A549 (cell line): ENCODE measurements around the gene LCE2A. TPM values are rescaled to one million over a fixed set of nuclear protein-coding genes. Genes with fewer than 3 reads are reported as not detected.

Experiments used
- ATAC-seq, 2 experiments: fragments of 200-7000 bp in 1 of 2; fragments of >200 bp in 1 of 2; cut with Nextera tagmentation in 1 of 2; cut with Tn5 transposase in 1 of 2; 3 replicates each; pipeline versions ENCODE4 v1.8.0 to v1.9.1; 2018 to 2020; ENCODE audit warnings: mild to moderate bottlenecking in 1 of 2, moderate library complexity in 1 of 2
- CTCF ChIA-PET: fragments of 300-600 bp; sonication (Branson Sonifier 250); formaldehyde crosslinking; extraction: SDS; loops from one replicate; lab custom pipeline; 2021; ENCODE audit warnings: antibody characterized with exemption, inconsistent platforms; lab: Yijun Ruan, JAX
- POLR2A ChIA-PET: fragments of 350-600 bp; formaldehyde crosslinking; extraction: SDS; loops from one replicate; lab custom pipeline; 2021; ENCODE audit warnings: antibody characterized with exemption, inconsistent platforms; lab: Yijun Ruan, JAX
- DNase-seq, 2 experiments: peaks; one replicate each; pipeline versions ENCODE4 v3.0.0 to v3.0.0-alpha.2; 2011 to 2016; ENCODE audit warnings: low read depth in 1 of 2, low spot score in 1 of 2
- FAIRE-seq: peaks from 2 replicates; lab custom pipeline; 2011; peaks lifted over from hg19 to GRCh38; lab: Jason Lieb, UNC
- H3K27ac ChIP-seq, 2 experiments: fragments of >200 bp; sonication (Bioruptor Twin); formaldehyde crosslinking; 3 replicates each; pipeline ENCODE4 v1.5.1; 2016 to 2017
- H3K4me1 ChIP-seq: fragments of >200 bp; sonication (Bioruptor Twin); formaldehyde crosslinking; 3 replicates; pipeline ENCODE4 v1.6.1; 2016
- H3K4me2 ChIP-seq: fragments of >200 bp; sonication (Bioruptor Twin); formaldehyde crosslinking; 3 replicates; pipeline ENCODE4 v1.6.1; 2016
- H3K4me3 ChIP-seq: fragments of >200 bp; sonication (Bioruptor Twin); formaldehyde crosslinking; 3 replicates; pipeline ENCODE4 v1.5.1; 2016
- H3K9me3 ChIP-seq: fragments of >200 bp; sonication (Bioruptor Twin); formaldehyde crosslinking; 3 replicates; pipeline ENCODE4 v1.6.1; 2016
- BHLHE40 ChIP-seq: IDR thresholded peaks from 2 replicates; pipeline ENCODE4 v1.6.1; 2012; ENCODE audit warnings: low read depth, low read length, inconsistent platforms
- CBX2 ChIP-seq: fragments of 200-600 bp; sonication (generic); IDR thresholded peaks from 2 replicates; pipeline ENCODE4 v1.6.1; 2016; ENCODE audit warnings: low read depth, mild to moderate bottlenecking, borderline replicate concordance
- CBX8 ChIP-seq: fragments of 200-600 bp; sonication (generic); IDR thresholded peaks from 2 replicates; pipeline ENCODE4 v1.6.1; 2016
- CEBPB ChIP-seq, 2 experiments: fragments of >200 bp in 1 of 2; sonication (Bioruptor Twin) in 1 of 2; formaldehyde crosslinking in 1 of 2; IDR thresholded peaks; 2 replicates each; pipeline ENCODE4 v1.6.1; 2012 to 2016
- CHD2 ChIP-seq: fragments of 150-350 bp; IDR thresholded peaks from 2 replicates; pipeline ENCODE4 v1.6.1; 2014; ENCODE audit warnings: low read length; ENCODE audit not compliant: partially characterized antibody
- CTCF ChIP-seq: fragments of >200 bp; sonication (Bioruptor Twin); formaldehyde crosslinking; IDR thresholded peaks from 3 replicates; pipeline ENCODE4 v1.5.1; 2016
- E2F6 ChIP-seq: IDR thresholded peaks from 2 replicates; pipeline ENCODE4 v1.6.1; 2012; ENCODE audit warnings: low read depth, borderline replicate concordance
- EHMT2 ChIP-seq: fragments of 200-600 bp; sonication (generic); IDR thresholded peaks from 2 replicates; pipeline ENCODE4 v1.6.1; 2016; ENCODE audit warnings: antibody characterized with exemption, low read depth, mild to moderate bottlenecking, moderate library complexity
- ELK1 ChIP-seq: fragments of 150-350 bp; IDR thresholded peaks from 2 replicates; pipeline ENCODE4 v1.6.1; 2014; ENCODE audit warnings: low read depth, mild to moderate bottlenecking, low read length
- GATA3 ChIP-seq: IDR thresholded peaks from 2 replicates; pipeline ENCODE4 v1.6.1; 2012; ENCODE audit warnings: borderline replicate concordance
- HES2 ChIP-seq: fragments of >200 bp; sonication (Bioruptor Twin); formaldehyde crosslinking; IDR thresholded peaks from 2 replicates; pipeline ENCODE4 v1.6.1; 2016
- HOXA7 ChIP-seq: fragments of 250-450 bp; sonication (Bioruptor Pico); IDR thresholded peaks from 2 replicates; pipeline ENCODE4 v1.5.0; 2020; ENCODE audit warnings: mild to moderate bottlenecking, moderate library complexity
- HOXB5 ChIP-seq: fragments of 250-450 bp; sonication (Bioruptor Pico); IDR thresholded peaks from 2 replicates; pipeline ENCODE4 v1.5.0; 2020; ENCODE audit warnings: mild to moderate bottlenecking, moderate library complexity
- MYC ChIP-seq: IDR thresholded peaks from 2 replicates; pipeline ENCODE4 v1.6.1; 2012; ENCODE audit warnings: mild to moderate bottlenecking, inconsistent platforms, low read length, improper control_type of control experiment, borderline replicate concordance
- PBX3 ChIP-seq: IDR thresholded peaks from 2 replicates; pipeline ENCODE4 v1.6.1; 2012
- PHF8 ChIP-seq: fragments of 200-600 bp; sonication (generic); IDR thresholded peaks from 2 replicates; pipeline ENCODE4 v1.6.1; 2016; ENCODE audit warnings: low read depth, mild to moderate bottlenecking, antibody characterized with exemption, moderate library complexity, borderline replicate concordance
- RAD21 ChIP-seq, 2 experiments: fragments of >200 bp in 1 of 2; sonication (Bioruptor Twin) in 1 of 2; formaldehyde crosslinking in 1 of 2; IDR thresholded peaks in 1 of 2; conservative IDR thresholded peaks in 1 of 2; 2 replicates in 1 of 2; 3 replicates in 1 of 2; pipeline ENCODE4 v1.6.1; 2012 to 2018; ENCODE audit warnings: inconsistent platforms in 1 of 2
- REST ChIP-seq: fragments of 200-600 bp; sonication (generic); IDR thresholded peaks from 2 replicates; pipeline ENCODE4 v1.6.1; 2016; ENCODE audit warnings: antibody characterized with exemption, mild to moderate bottlenecking, moderate library complexity
- RFX5 ChIP-seq: fragments of 450-650 bp; IDR thresholded peaks from 2 replicates; pipeline ENCODE4 v1.7.1; 2014; ENCODE audit warnings: antibody characterized with exemption, mild to moderate bottlenecking, moderate library complexity
- RNF2 ChIP-seq: fragments of 200-600 bp; sonication (generic); IDR thresholded peaks from 2 replicates; pipeline ENCODE4 v1.6.1; 2016; ENCODE audit warnings: low read depth, mild to moderate bottlenecking, antibody characterized with exemption, moderate library complexity, borderline replicate concordance
- SMC3 ChIP-seq: fragments of >200 bp; sonication (Bioruptor Twin); formaldehyde crosslinking; IDR thresholded peaks from 3 replicates; pipeline ENCODE4 v1.6.1; 2018; ENCODE audit warnings: inconsistent platforms
- TFCP2L1 ChIP-seq: fragments of 250-450 bp; sonication (Bioruptor Pico); IDR thresholded peaks from 2 replicates; pipeline ENCODE4 v1.5.0; 2021; ENCODE audit warnings: mild to moderate bottlenecking
- USF2 ChIP-seq: fragments of 450-650 bp; IDR thresholded peaks from 2 replicates; pipeline ENCODE4 v1.6.1; 2014; ENCODE audit warnings: antibody characterized with exemption
- WGBS: methylation state at CpG from one replicate; pipeline ENCODE4 v1.1.6; 2017; ENCODE audit errors: missing lambda C conversion rate; 5-methylcytosine and 5-hydroxymethylcytosine counted together
- polyA plus RNA-seq, 4 experiments: library from polyadenylated mRNA; depleted of rRNA in 3 of 4; stranded (reverse); fragments of >200 nt; fragmentation: RNase III in 1 of 4; extraction: RNeasy Plus Mini Kit Qiagen cat#74134 plus additional on column Dnase treatment in 1 of 4; gene quantifications; 2 replicates in 3 of 4; 3 replicates in 1 of 4; pipeline ENCODE4 v1.2.3, GENCODE V29; 2011 to 2017

Gene LCE2A
- polyA plus RNA-seq, 2 of the 4 experiments (the other 2 are of a cell fraction) = not detected

- ChIA-PET CTCF (interaction anchor here (0.6 to 1.6 kb wide), 2 partner anchors 12 to 233 kb away, joined by 3 to 4 read pairs; no protein-coding TSS in a partner anchor), POLR2A (no interaction called here)
- TF ChIP-seq EHMT2 (no peak), CHD2 (no peak), RNF2 (no peak), RFX5 (no peak), CBX8 (no peak), TFCP2L1 (CRISPR knock-in tag) (no peak), CTCF (no peak), HOXA7 (no peak), ELK1 (no peak), BHLHE40 (no peak), PHF8 (no peak), REST (no peak), HES2 (no peak), CEBPB (IDR thresholded peaks at IDR 0.05) (no peak), MYC (no peak), PBX3 (no peak), HOXB5 (CRISPR knock-in tag) (no peak)
- Histone ChIP-seq H3K27ac (no peak overlapping the region), H3K4me3 (no peak overlapping the region), H3K9me3 (no peaks in the 10 kb centered on the region), H3K4me1 (no peaks in the 10 kb centered on the region), H3K4me2 (no peak overlapping the region)
- whole genome bisulfite sequencing = 10% methylated on average over 2 of the region's 2 CpGs
- FAIRE-seq (no peak), ATAC-seq (peak; percentile 33 to 39; a peak in 2 of 6 replicates), DNase-seq (peak in 1 of 2 experiments; percentile 10)
Observed at GRCh38 chr1:152743371-152744145, 45.4 kb downstream of the LCE2A start.

- no peak overlapping the region for H3K27ac ChIP-seq
- FAIRE-seq = peak; percentile 28
- peak overlapping the region; percentile 18; the same call in 1 of the 3 replicates for H3K4me3 ChIP-seq
- ChIA-PET POLR2A (no interaction called here), CTCF (interaction anchor here (1.1 to 1.6 kb wide), 2 partner anchors 14 to 126 kb away, joined by 3 to 4 read pairs; no protein-coding TSS in a partner anchor)
- H3K9me3 ChIP-seq = no peaks in the 10 kb centered on the region
- no peaks in the 10 kb centered on the region for H3K4me1 ChIP-seq
- ATAC-seq = peak; percentile 62 to 75; a peak in 4 of 6 replicates
- WGBS = 7% methylated on average over 4 of the region's 4 CpGs
- H3K4me2 ChIP-seq = peak overlapping the region; percentile 59
- peak in 1 of 2 experiments; percentile 31 for DNase-seq
- TF ChIP-seq E2F6 (no peak), CBX2 (no peak), CTCF (peak; percentile 35; the same call in 2 of the 3 replicates), RAD21 (conservative IDR thresholded peaks at IDR 0.05 in 1 of 2, IDR thresholded peaks at IDR 0.05 in 1 of 2) (peak in 1 of 2 experiments; percentile 16; a peak in 2 of 5 replicates), USF2 (peak; percentile 74), SMC3 (0 out of 3 replicates have a peak, but pooled peaks have one; percentile 6), GATA3 (no peak), CEBPB (IDR thresholded peaks at IDR 0.05) (peak in 1 of 2 experiments; percentile 52; a peak in 1 of 4 replicates)
Observed at GRCh38 chr1:152745289-152745704, 47.2 kb downstream of the LCE2A start.
